SK-N-SH (cell line): ENCODE data around the gene CD53.

Experiments
- ELF1 ChIP-seq: IDR thresholded peaks from 2 replicates; pipeline ENCODE4 v1.4.0; 2012
- EZH2phosphoT487 ChIP-seq: fragments of 200-600 bp; sonication (generic); IDR thresholded peaks from 2 replicates; pipeline ENCODE4 v1.6.1; 2017; ENCODE audit warnings: low read depth, mixed run types, mild to moderate bottlenecking, antibody characterized with exemption, moderate library complexity, borderline replicate concordance
- FOSL2 ChIP-seq: IDR thresholded peaks from 2 replicates; pipeline ENCODE4 v1.4.0; 2012; ENCODE audit warnings: low read depth, mild to moderate bottlenecking, moderate library complexity, borderline replicate concordance
- GABPA ChIP-seq: IDR thresholded peaks from 2 replicates; pipeline ENCODE4 v1.4.0; 2012; ENCODE audit warnings: low read depth, mild to moderate bottlenecking
- JUND ChIP-seq: IDR thresholded peaks from 2 replicates; pipeline ENCODE4 v1.4.0; 2012
- RAD21 ChIP-seq: IDR thresholded peaks from 2 replicates; pipeline ENCODE4 v1.6.1; 2012; ENCODE audit warnings: mild to moderate bottlenecking, low read length
- TEAD4 ChIP-seq: IDR thresholded peaks from 2 replicates; pipeline ENCODE4 v1.4.0; 2012; ENCODE audit warnings: mild to moderate bottlenecking, borderline replicate concordance; ENCODE audit not compliant: insufficient read depth
- YY1 ChIP-seq: IDR thresholded peaks from 2 replicates; pipeline ENCODE4 v1.4.0; 2012; ENCODE audit warnings: low read depth, mild to moderate bottlenecking
- TF ChIP-seq, protein P1 (sequence below): IDR thresholded peaks from 2 replicates; pipeline ENCODE4 v1.4.0; 2012; ENCODE audit warnings: low read depth, borderline replicate concordance
- TF ChIP-seq, protein P2 (sequence below): fragments of 200-600 bp; sonication (generic); IDR thresholded peaks from 2 replicates; pipeline ENCODE4 v1.6.1; 2017; ENCODE audit warnings: antibody characterized with exemption, mild to moderate bottlenecking, moderate library complexity
- TF ChIP-seq, protein P3 (sequence below): IDR thresholded peaks from 2 replicates; pipeline ENCODE4 v1.4.0; 2012; ENCODE audit warnings: low read depth

DNA sequence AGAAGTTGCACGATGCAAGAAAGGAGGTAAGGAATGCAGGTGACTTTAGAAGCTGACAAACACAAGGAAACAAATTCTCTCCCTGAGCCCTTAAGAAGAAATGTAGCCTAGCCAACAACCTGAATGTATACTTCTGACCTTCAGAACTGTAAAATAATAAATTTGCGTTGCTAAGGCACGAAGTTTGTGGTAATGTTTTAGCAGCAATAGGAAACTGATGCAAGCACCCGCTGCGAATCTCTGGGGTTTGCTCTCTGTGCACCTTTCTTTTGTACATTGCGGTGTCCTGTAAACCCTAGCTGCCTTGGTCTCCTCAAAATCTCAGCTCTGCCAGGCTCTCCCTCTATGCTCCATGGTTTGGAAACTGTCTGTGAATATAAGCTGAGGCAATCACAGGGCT lies 15.1 kb downstream of the CD53 start:
- TF ChIP-seq EZH2phosphoT487 (no peak), RAD21 (no peak), GABPA (no peak), FOSL2 (no peak), TEAD4 (no peak), ELF1 (no peak), YY1 (no peak), JUND (no peak)
- TF ChIP-seq, protein P1, sequence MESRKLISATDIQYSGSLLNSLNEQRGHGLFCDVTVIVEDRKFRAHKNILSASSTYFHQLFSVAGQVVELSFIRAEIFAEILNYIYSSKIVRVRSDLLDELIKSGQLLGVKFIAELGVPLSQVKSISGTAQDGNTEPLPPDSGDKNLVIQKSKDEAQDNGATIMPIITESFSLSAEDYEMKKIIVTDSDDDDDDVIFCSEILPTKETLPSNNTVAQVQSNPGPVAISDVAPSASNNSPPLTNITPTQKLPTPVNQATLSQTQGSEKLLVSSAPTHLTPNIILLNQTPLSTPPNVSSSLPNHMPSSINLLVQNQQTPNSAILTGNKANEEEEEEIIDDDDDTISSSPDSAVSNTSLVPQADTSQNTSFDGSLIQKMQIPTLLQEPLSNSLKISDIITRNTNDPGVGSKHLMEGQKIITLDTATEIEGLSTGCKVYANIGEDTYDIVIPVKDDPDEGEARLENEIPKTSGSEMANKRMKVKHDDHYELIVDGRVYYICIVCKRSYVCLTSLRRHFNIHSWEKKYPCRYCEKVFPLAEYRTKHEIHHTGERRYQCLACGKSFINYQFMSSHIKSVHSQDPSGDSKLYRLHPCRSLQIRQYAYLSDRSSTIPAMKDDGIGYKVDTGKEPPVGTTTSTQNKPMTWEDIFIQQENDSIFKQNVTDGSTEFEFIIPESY: no peak
- TF ChIP-seq, protein P2, sequence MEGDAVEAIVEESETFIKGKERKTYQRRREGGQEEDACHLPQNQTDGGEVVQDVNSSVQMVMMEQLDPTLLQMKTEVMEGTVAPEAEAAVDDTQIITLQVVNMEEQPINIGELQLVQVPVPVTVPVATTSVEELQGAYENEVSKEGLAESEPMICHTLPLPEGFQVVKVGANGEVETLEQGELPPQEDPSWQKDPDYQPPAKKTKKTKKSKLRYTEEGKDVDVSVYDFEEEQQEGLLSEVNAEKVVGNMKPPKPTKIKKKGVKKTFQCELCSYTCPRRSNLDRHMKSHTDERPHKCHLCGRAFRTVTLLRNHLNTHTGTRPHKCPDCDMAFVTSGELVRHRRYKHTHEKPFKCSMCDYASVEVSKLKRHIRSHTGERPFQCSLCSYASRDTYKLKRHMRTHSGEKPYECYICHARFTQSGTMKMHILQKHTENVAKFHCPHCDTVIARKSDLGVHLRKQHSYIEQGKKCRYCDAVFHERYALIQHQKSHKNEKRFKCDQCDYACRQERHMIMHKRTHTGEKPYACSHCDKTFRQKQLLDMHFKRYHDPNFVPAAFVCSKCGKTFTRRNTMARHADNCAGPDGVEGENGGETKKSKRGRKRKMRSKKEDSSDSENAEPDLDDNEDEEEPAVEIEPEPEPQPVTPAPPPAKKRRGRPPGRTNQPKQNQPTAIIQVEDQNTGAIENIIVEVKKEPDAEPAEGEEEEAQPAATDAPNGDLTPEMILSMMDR: no peak
- TF ChIP-seq, protein P3, sequence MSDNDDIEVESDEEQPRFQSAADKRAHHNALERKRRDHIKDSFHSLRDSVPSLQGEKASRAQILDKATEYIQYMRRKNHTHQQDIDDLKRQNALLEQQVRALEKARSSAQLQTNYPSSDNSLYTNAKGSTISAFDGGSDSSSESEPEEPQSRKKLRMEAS: no peak
